A204.1 (cell line): Measurements from ENCODE around the gene NUB1.

Experiments used
- FAIRE-seq: peaks from 2 replicates; lab custom pipeline; 2012; peaks lifted over from hg19 to GRCh38; lab: Jason Lieb, UNC

Gene NUB1

GRCh38 chr7:151314401-151314800 is 27.2 kb upstream of the NUB1 start:
- FAIRE-seq: no peak

- FAIRE-seq: peak; percentile 93
Observed at GRCh38 chr7:151315038-151315655, 26.5 kb upstream of the NUB1 start.

- no peak for FAIRE-seq
Observed at GRCh38 chr7:151316896-151317295, 24.7 kb upstream of the NUB1 start.

GRCh38 chr7:151317936-151318335 is 23.7 kb upstream of the NUB1 start:
- FAIRE-seq: no peak

GRCh38 chr7:151319189-151319588 is 22.4 kb upstream of the NUB1 start:
- no peak for FAIRE-seq

GRCh38 chr7:151320263-151320845 is 21.3 kb upstream of the NUB1 start:
- FAIRE-seq: no peak

GRCh38 chr7:151321341-151321740 is 20.3 kb upstream of the NUB1 start:
- no peak for FAIRE-seq

- no peak for FAIRE-seq
Observed at GRCh38 chr7:151322906-151323305, 18.7 kb upstream of the NUB1 start.

GRCh38 chr7:151327022-151327421 is 14.6 kb upstream of the NUB1 start:
- FAIRE-seq: no peak

- no peak for FAIRE-seq
Observed at GRCh38 chr7:151327659-151328058, 14.0 kb upstream of the NUB1 start.

GRCh38 chr7:151330181-151330580 is 11.4 kb upstream of the NUB1 start:
- FAIRE-seq: no peak

- FAIRE-seq: no peak
Observed at GRCh38 chr7:151330661-151331060, 11.0 kb upstream of the NUB1 start.

- FAIRE-seq: no peak
Observed at GRCh38 chr7:151334628-151335027, 7.0 kb upstream of the NUB1 start.

- no peak for FAIRE-seq
Observed at GRCh38 chr7:151336027-151336708, 5.4 kb upstream of the NUB1 start.

GRCh38 chr7:151337346-151337745 is 4.3 kb upstream of the NUB1 start:
- no peak for FAIRE-seq

- no peak for FAIRE-seq
Observed at GRCh38 chr7:151338809-151339208, 2.8 kb upstream of the NUB1 start.

- FAIRE-seq: no peak
Observed at GRCh38 chr7:151339651-151340382, 1.8 kb upstream of the NUB1 start.

- FAIRE-seq: no peak
Observed at GRCh38 chr7:151340794-151341356, 737 bp upstream of the NUB1 start.

- peak; percentile 93 for FAIRE-seq
Observed at GRCh38 chr7:151342102-151342646, 562 bp downstream of the NUB1 start.

GRCh38 chr7:151342811-151343210 is 1.2 kb downstream of the NUB1 start:
- FAIRE-seq: no peak

- FAIRE-seq: no peak
Observed at GRCh38 chr7:151343516-151343915, 1.9 kb downstream of the NUB1 start.
